Bronchial epithelial cell (primary cell): ENCODE results near the gene KRT7. TPM values are rescaled to one million over a fixed set of nuclear protein-coding genes. Genes with fewer than 3 reads are reported as not detected.

Experiments used
- DNase-seq: peaks from one replicate; pipeline ENCODE4 v3.0.0-alpha.2; 2010; ENCODE audit warnings: low read depth
- FAIRE-seq: peaks from 2 replicates; lab custom pipeline; 2011; peaks lifted over from hg19 to GRCh38; lab: Jason Lieb, UNC
- H3K27me3 ChIP-seq: 2 replicates; pipeline ENCODE4 v1.5.1; 2011; ENCODE audit warnings: low read length; ENCODE audit not compliant: control insufficient read depth, insufficient read depth
- H3K36me3 ChIP-seq: 2 replicates; pipeline ENCODE4 v1.5.1; 2011; ENCODE audit warnings: low read length; ENCODE audit not compliant: control insufficient read depth, insufficient read depth
- H3K4me3 ChIP-seq: 2 replicates; pipeline ENCODE4 v1.5.1; 2011; ENCODE audit warnings: mild to moderate bottlenecking, low read depth, low read length, control low read depth
- total RNA-seq: library from RNA; depleted of rRNA; stranded (reverse); fragments of >200 nt; gene quantifications from 2 replicates; pipeline ENCODE4 v1.2.1, GENCODE V29; 2014
- TF ChIP-seq, protein P1 (sequence below): IDR thresholded peaks from 2 replicates; pipeline ENCODE4 v1.5.1; 2011; ENCODE audit warnings: mild to moderate bottlenecking, moderate library complexity, low read length, control low read depth, inconsistent platforms; ENCODE audit not compliant: insufficient read depth, severe bottlenecking

Gene KRT7
- total RNA-seq = 532 and 895 TPM in 2 replicates

DNA sequence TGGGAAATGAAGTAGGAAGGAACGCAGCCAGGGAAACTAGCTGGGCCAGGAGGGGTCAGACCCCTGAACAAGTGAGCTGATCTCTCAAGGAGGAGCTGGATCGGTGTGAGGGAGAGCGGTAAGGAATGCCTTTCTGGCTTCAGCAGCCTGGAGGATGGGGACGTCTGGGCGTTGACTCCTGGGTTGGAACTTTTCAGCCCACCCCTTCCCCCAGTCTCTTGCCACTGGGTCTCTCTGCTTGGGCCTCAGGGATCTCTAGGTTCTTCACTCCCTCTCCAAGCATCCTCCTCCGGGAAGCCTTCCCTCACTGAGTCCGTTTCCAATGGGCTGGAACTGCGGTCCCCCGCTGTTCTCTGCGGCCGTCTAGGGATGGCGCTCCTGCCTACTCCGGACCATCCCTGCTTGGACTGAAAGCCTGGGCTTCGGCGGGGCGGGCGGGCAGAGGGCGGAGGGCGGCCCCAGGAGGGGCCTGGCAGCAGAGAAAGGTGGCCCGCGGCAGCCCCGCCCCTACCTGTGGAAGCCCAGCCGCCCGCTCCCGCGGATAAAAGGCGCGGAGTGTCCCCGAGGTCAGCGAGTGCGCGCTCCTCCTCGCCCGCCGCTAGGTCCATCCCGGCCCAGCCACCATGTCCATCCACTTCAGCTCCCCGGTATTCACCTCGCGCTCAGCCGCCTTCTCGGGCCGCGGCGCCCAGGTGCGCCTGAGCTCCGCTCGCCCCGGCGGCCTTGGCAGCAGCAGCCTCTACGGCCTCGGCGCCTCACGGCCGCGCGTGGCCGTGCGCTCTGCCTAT is at the start of gene KRT7:
KRT7 (plus strand) TSS at position 570 of the 788 bp plus-strand sequence; CDS start at position 624, 54 bp downstream.
- TF ChIP-seq, protein P1, sequence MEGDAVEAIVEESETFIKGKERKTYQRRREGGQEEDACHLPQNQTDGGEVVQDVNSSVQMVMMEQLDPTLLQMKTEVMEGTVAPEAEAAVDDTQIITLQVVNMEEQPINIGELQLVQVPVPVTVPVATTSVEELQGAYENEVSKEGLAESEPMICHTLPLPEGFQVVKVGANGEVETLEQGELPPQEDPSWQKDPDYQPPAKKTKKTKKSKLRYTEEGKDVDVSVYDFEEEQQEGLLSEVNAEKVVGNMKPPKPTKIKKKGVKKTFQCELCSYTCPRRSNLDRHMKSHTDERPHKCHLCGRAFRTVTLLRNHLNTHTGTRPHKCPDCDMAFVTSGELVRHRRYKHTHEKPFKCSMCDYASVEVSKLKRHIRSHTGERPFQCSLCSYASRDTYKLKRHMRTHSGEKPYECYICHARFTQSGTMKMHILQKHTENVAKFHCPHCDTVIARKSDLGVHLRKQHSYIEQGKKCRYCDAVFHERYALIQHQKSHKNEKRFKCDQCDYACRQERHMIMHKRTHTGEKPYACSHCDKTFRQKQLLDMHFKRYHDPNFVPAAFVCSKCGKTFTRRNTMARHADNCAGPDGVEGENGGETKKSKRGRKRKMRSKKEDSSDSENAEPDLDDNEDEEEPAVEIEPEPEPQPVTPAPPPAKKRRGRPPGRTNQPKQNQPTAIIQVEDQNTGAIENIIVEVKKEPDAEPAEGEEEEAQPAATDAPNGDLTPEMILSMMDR = peak; percentile 8

DNA sequence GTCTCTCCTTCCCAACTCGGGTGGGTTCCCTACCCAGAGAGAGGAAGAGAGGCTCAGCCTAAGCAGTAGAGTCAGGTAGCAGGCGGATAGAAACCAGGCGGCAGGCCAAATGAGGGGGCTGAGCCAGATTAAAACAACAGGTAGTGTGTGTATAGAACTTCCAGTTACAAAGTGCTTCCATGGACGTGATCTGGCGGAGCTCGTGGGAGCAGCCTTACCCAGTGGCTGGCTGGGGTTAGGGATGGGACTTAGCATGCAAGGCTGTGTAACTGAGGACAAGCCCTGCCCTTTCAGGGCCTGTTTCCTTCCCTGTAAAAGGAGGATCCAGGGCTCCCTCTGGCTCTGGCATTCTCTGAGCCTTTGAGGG is 49.5 kb upstream of the KRT7 start:
- TF ChIP-seq, protein P1 = no peak
- Histone ChIP-seq H3K36me3 (no peaks in the 10 kb centered on the region), H3K27me3 (no peaks in the 10 kb centered on the region), H3K4me3 (no peak overlapping the region)
- peak; percentile 71 for DNase-seq
- no peak for FAIRE-seq

More for the DNA sequence above, at the start of gene KRT7:
- DNase-seq (no peak), FAIRE-seq (no peak)
- Histone ChIP-seq H3K27me3 (no peaks in the 10 kb centered on the region), H3K36me3 (peaks cover 4% of the 10 kb centered on the region), H3K4me3 (peak within 1 kb of the TSS; percentile 47)

DNA sequence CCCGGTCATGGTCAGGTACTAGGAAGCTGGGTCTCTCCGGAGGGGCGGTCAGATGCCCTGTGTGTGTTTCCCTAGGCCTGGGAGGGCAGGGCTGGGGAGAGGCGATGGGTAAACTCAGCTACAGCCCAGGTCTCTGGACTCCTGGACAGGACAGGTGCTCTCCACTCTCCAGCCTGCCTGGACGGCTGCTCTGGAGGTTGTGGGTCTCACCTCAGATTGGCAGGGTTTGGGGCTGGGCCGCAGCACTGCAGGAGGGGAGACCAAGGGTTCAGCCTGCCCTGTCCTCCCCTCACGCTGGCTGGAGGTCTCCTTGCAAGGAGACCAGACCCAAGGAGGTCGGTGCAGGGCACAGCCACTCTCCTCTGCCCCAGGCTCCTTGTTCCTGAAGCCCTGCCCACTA is 49.1 kb upstream of the KRT7 start:
- Histone ChIP-seq H3K36me3 (no peaks in the 10 kb centered on the region), H3K4me3 (no peak overlapping the region), H3K27me3 (no peaks in the 10 kb centered on the region)
- DNase-seq = no peak
- TF ChIP-seq, protein P1 = no peak
- FAIRE-seq = peak; percentile 28

DNA sequence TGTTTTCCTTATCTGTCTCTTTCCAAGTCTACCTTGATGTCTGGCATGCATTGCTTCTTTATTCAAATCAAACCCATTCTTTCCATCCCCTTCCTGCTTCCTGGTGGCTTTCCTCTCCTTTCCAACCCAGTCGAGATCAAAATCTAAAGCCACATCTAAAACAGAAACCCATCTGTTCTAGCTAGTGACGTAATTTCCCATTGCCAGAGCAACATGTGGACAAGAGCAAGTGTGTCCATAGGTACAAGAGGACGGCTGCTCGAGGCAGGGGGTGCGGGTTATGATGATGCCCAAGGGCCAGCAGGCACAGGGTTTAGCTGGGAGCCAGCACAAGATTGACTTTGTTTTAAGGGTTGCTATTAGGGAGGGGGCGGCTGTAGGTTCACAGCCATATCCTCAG is 48.2 kb upstream of the KRT7 start:
- FAIRE-seq (no peak), DNase-seq (no peak)
- TF ChIP-seq, protein P1 = no peak

DNA sequence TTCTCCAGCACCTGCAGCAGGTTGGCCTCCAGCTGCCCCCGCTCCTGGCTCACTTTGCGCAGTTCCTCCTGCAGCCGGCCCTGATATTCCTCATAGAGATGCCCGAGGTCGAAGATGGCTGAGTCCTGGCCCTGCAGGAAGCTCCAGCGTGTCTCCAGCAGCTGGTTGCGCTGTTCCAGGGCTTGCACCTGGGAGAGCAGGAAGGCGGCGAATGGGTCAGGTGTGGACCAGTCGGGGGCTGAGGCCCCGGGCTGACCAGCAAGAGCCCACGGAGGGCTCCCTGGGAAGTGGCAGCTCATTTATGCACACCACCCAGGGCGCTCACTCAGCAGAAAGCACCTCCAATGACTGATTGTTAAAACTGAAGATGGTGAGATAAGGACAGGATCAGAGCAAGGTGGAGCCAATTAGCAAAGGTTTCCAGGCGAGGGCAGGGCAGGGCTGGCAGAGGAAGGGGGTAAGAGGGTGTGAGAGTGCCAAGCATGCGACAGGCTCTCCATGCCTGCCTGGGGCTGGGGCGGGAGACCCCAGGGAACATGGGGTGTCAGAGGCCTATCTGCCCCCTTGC is 47.6 kb upstream of the KRT7 start:
- Histone ChIP-seq H3K27me3 (no peaks in the 10 kb centered on the region), H3K4me3 (no peak overlapping the region), H3K36me3 (no peaks in the 10 kb centered on the region)
- DNase-seq = no peak
- no peak for FAIRE-seq
- TF ChIP-seq, protein P1 = no peak

More for the DNA sequence above, 48.2 kb upstream of the KRT7 start:
- no peaks in the 10 kb centered on the region for H3K36me3 ChIP-seq
- H3K27me3 ChIP-seq = no peaks in the 10 kb centered on the region
- no peak overlapping the region for H3K4me3 ChIP-seq
